PC-3 (cell line): ENCODE measurements around the gene SHMT1. TPM values are rescaled to one million over a fixed set of nuclear protein-coding genes. Genes with fewer than 3 reads are reported as not detected.

Source experiments
- ATAC-seq: fragments of 200-7000 bp; cut with Tn5 transposase; 2 replicates; pipeline ENCODE4 v1.9.1; 2020; ENCODE audit warnings: mild to moderate bottlenecking, moderate library complexity
- BruUV-seq: library from RNA; stranded (reverse); fragments of 400-500 nt; replicated peaks from 2 replicates; lab custom pipeline; 2021; lab: Mats Ljungman, UMichigan
- CTCF ChIA-PET: fragments of 300-600 bp; sonication (Branson Sonifier 250); formaldehyde crosslinking; loops from one replicate; lab custom pipeline; 2022; ENCODE audit warnings: antibody characterized with exemption; lab: Charles Lee
- POLR2A ChIA-PET: fragments of 300-600 bp; sonication (Branson Sonifier 250); formaldehyde crosslinking; loops from one replicate; lab custom pipeline; 2022; ENCODE audit warnings: antibody characterized with exemption; ENCODE audit not compliant: unreplicated experiment; lab: Charles Lee
- DNase-seq: peaks from one replicate; pipeline ENCODE4 v3.0.0-alpha.2; 2015
- H2AFZ ChIP-seq: fragments of 300-600 bp; sonication (generic); 2 replicates; pipeline ENCODE4 v1.6.0; 2016; ENCODE audit warnings: antibody characterized with exemption, low read length
- H3F3A ChIP-seq: fragments of 300-600 bp; sonication (generic); one replicate; pipeline ENCODE4 v1.6.0; 2017; ENCODE audit warnings: antibody characterized with exemption, low read length, control low read depth, mild to moderate bottlenecking; ENCODE audit not compliant: unreplicated experiment
- H3K27ac ChIP-seq: fragments of 300-600 bp; sonication (generic); 2 replicates; pipeline ENCODE4 v1.5.1; 2016; ENCODE audit warnings: mild to moderate bottlenecking, low read length
- H3K27me3 ChIP-seq: fragments of 300-600 bp; sonication (generic); 2 replicates; pipeline ENCODE4 v1.6.1; 2016; ENCODE audit warnings: low read length, mixed read lengths
- H3K36me3 ChIP-seq: fragments of 300-600 bp; sonication (generic); 2 replicates; pipeline ENCODE4 v1.6.1; 2016; ENCODE audit warnings: low read depth, mixed run types, low read length, mixed read lengths
- H3K4me1 ChIP-seq: fragments of 300-600 bp; sonication (generic); 2 replicates; pipeline ENCODE4 v1.5.1; 2016; ENCODE audit warnings: low read length; ENCODE audit not compliant: insufficient read depth
- H3K4me2 ChIP-seq: fragments of 300-600 bp; sonication (generic); 2 replicates; pipeline ENCODE4 v1.6.0; 2016; ENCODE audit warnings: low read length
- H3K4me3 ChIP-seq: fragments of 300-600 bp; sonication (generic); 2 replicates; pipeline ENCODE4 v1.5.1; 2016; ENCODE audit warnings: mild to moderate bottlenecking, low read length, mixed read lengths
- H3K79me2 ChIP-seq: fragments of 300-600 bp; sonication (generic); 2 replicates; pipeline ENCODE4 v1.6.1; 2017; ENCODE audit warnings: low read length, mixed read lengths
- H3K9ac ChIP-seq: fragments of 300-600 bp; sonication (generic); 2 replicates; pipeline ENCODE4 v1.6.0; 2016; ENCODE audit warnings: mild to moderate bottlenecking, low read length
- H3K9me2 ChIP-seq: fragments of 300-600 bp; sonication (generic); replicated peaks from 2 replicates; pipeline ENCODE4 v1.6.1; 2016; ENCODE audit warnings: mixed run types, low read length, mixed read lengths
- H3K9me3 ChIP-seq: fragments of 300-600 bp; sonication (generic); 2 replicates; pipeline ENCODE4 v1.6.1; 2016; ENCODE audit warnings: low read length, mixed read lengths
- H4K20me1 ChIP-seq: fragments of 300-600 bp; sonication (generic); 2 replicates; pipeline ENCODE4 v1.6.1; 2016; ENCODE audit warnings: low read length, mixed read lengths
- EZH2 ChIP-seq: fragments of 300-600 bp; sonication (generic); IDR thresholded peaks from one replicate; pipeline ENCODE4 v1.6.1; 2017; ENCODE audit warnings: antibody characterized with exemption, mild to moderate bottlenecking, low read length; ENCODE audit not compliant: unreplicated experiment
- EZH2phosphoT487 ChIP-seq: fragments of 300-600 bp; sonication (generic); IDR thresholded peaks from 2 replicates; pipeline ENCODE4 v1.6.1; 2018; ENCODE audit warnings: mild to moderate bottlenecking, antibody characterized with exemption, low read length, borderline replicate concordance
- intact Hi-C: fragments of 100-400 bp; cut with micrococcal nuclease; formaldehyde crosslinking; loops from 2 replicates; pipeline ENCODE4 v1.9.0; 2023
- total RNA-seq: library from RNA; depleted of rRNA; stranded (reverse); fragments of >200 nt; gene quantifications from 2 replicates; pipeline ENCODE4 v1.2.3, GENCODE V29; 2014
- TF ChIP-seq, protein P1 (sequence below): fragments of 300-600 bp; sonication (generic); conservative IDR thresholded peaks from 2 replicates; pipeline ENCODE4 v1.5.1; 2017; ENCODE audit warnings: antibody characterized with exemption, low read depth, mild to moderate bottlenecking, low read length

Gene SHMT1
- total RNA-seq, 1 experiment from 2014 or later, result 61.5 TPM

DNA sequence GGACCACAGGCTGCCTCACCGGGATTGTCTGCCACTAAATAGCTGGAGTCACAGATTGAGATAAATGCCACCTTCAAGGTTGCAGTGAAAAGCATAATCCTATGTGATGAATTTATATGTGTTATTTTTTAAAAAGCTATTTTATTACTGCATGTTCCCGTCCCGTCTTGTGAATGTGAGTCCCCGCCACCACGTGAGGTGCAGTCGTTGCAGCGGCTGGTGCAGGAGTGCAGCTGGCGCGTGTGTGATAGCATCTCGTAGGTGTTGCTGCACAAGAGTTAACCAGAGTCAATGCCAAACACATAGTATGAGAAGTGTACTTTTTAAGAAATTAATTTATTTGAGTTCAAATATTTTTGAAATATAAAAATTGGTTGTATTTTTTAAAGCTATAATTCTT is 35.8 kb downstream of the SHMT1 start:
- Histone ChIP-seq H3K9ac (no peak overlapping the region), H3K4me3 (no peak overlapping the region), H2AFZ (no peak overlapping the region), H3K4me1 (no peaks in the 10 kb centered on the region), H4K20me1 (no peaks in the 10 kb centered on the region), H3K27me3 (no peaks in the 10 kb centered on the region), H3K4me2 (no peak overlapping the region), H3K9me2 (no peaks in the 10 kb centered on the region), H3K9me3 (no peaks in the 10 kb centered on the region), H3K79me2 (no peaks in the 10 kb centered on the region), H3F3A (no peaks in the 10 kb centered on the region), H3K36me3 (peaks cover 34% of the 10 kb centered on the region), H3K27ac (no peak overlapping the region)
- TF ChIP-seq EZH2phosphoT487 (no peak), EZH2 (no peak)
- TF ChIP-seq, protein P1, sequence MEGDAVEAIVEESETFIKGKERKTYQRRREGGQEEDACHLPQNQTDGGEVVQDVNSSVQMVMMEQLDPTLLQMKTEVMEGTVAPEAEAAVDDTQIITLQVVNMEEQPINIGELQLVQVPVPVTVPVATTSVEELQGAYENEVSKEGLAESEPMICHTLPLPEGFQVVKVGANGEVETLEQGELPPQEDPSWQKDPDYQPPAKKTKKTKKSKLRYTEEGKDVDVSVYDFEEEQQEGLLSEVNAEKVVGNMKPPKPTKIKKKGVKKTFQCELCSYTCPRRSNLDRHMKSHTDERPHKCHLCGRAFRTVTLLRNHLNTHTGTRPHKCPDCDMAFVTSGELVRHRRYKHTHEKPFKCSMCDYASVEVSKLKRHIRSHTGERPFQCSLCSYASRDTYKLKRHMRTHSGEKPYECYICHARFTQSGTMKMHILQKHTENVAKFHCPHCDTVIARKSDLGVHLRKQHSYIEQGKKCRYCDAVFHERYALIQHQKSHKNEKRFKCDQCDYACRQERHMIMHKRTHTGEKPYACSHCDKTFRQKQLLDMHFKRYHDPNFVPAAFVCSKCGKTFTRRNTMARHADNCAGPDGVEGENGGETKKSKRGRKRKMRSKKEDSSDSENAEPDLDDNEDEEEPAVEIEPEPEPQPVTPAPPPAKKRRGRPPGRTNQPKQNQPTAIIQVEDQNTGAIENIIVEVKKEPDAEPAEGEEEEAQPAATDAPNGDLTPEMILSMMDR, result no peak
- intact Hi-C loops, result no loop called here
- no peak for ATAC-seq
- ChIA-PET CTCF (no interaction called here), POLR2A (no interaction called here)
- no TSS peak for BruUV-seq
- DNase-seq, result no peak

DNA sequence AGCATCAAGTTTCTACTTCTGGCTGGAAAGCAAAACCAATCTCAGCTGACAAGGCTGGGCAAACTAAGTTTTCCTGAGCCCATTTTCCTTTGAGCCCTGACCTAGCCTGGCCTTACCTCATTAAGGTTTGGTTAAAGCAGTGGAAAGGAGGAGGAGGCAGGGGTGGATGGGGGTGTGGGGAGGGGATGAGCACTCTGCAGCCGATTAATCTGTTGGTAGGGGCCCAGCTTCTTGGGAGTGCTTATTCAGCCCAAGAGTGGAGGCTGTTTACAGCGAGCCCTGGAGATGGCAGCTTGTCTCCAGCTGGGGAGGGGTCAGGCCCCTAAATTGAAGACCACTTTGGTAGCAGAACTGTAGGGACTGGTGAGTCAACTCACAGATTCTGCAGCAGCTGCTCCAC is 36.3 kb downstream of the SHMT1 start:
- Histone ChIP-seq H3K4me1 (no peaks in the 10 kb centered on the region), H3K36me3 (peaks cover 34% of the 10 kb centered on the region), H3K27ac (no peak overlapping the region), H3K4me2 (no peak overlapping the region), H3K4me3 (no peak overlapping the region), H3K27me3 (no peaks in the 10 kb centered on the region), H3K9ac (no peak overlapping the region), H3K9me3 (no peaks in the 10 kb centered on the region), H3F3A (no peaks in the 10 kb centered on the region), H3K9me2 (no peaks in the 10 kb centered on the region), H4K20me1 (no peaks in the 10 kb centered on the region), H2AFZ (no peak overlapping the region), H3K79me2 (no peaks in the 10 kb centered on the region)
- intact Hi-C loops, result no loop called here
- ChIA-PET CTCF (no interaction called here), POLR2A (no interaction called here)
- no peak for ATAC-seq
- DNase-seq, result no peak
- BruUV-seq, result no TSS peak
- TF ChIP-seq EZH2phosphoT487 (no peak), EZH2 (no peak)
- TF ChIP-seq, protein P1, result no peak

DNA sequence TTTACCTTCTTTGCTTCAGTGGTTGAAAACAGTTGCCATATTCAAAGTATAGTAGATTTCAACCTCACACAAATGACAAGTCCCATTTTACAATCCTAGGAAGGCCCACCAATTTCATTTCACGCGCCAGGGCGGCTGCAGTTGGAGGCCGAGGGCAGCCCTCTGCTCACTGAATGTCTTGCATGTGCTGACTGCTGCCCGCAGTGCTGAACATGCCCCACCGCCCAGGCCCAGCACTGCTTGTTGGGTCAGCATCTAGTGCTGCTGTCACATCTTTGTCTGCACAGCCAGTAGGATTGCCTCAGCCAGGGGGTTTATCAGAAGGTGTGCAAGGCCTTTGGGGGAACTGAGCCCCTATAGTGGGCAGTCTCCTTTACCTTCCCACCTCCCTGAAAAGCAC is 36.8 kb downstream of the SHMT1 start:
- intact Hi-C loops, result no loop called here
- CTCF ChIA-PET, result no interaction called here
- H4K20me1 ChIP-seq, result no peaks in the 10 kb centered on the region
- H3K4me3 ChIP-seq, result no peak overlapping the region
- no peak for ATAC-seq
- H3F3A ChIP-seq, result no peaks in the 10 kb centered on the region
- peaks cover 2% of the 10 kb centered on the region; the same call in 1 of the 2 replicates for H3K79me2 ChIP-seq
- no peak for DNase-seq
- H3K27me3 ChIP-seq, result no peaks in the 10 kb centered on the region
- no TSS peak for BruUV-seq
- H3K4me2 ChIP-seq, result no peak overlapping the region
- H3K9ac ChIP-seq, result no peak overlapping the region
- no peak for TF ChIP-seq EZH2phosphoT487
- TF ChIP-seq, protein P1, result no peak
- TF ChIP-seq EZH2, result no peak
- no peak overlapping the region for H3K27ac ChIP-seq
- H3K36me3 ChIP-seq, result peaks cover 34% of the 10 kb centered on the region
- no peak overlapping the region for H2AFZ ChIP-seq
- no peaks in the 10 kb centered on the region for H3K9me3 ChIP-seq
- POLR2A ChIA-PET, result no interaction called here
- no peaks in the 10 kb centered on the region for H3K9me2 ChIP-seq
- H3K4me1 ChIP-seq, result no peaks in the 10 kb centered on the region
